GM21526 (cell line): ENCODE data around the gene CTPS1.

Experiments
- ATAC-seq: cut with Tn5 transposase; IDR thresholded peaks from one replicate; pipeline ENCODE4 v1.9.1; 2021; ENCODE audit warnings: moderate library complexity; ENCODE audit not compliant: unreplicated experiment, low FRiP score

CTPS1 gene

DNA sequence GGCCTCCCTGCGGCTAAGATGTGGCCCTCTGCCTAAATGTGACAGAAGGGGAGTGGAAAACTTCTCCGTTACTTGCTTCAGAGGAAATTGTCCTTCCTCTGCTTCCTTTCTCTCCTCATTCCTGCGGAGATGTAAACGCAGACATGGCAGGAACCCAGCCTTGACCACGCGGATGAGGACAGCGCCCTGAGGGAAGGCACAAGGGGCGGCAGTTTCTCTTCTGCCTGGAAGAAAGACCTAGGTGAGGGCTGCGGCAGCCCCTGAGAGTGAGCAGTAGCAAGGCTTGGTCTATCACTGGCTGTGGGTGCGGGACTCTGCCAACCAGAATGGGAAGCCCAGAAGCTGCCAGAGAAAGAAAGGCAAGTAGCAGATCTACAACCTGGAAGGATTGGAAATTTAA lies 14.0 kb upstream of the CTPS1 start:
- no peak for ATAC-seq

DNA sequence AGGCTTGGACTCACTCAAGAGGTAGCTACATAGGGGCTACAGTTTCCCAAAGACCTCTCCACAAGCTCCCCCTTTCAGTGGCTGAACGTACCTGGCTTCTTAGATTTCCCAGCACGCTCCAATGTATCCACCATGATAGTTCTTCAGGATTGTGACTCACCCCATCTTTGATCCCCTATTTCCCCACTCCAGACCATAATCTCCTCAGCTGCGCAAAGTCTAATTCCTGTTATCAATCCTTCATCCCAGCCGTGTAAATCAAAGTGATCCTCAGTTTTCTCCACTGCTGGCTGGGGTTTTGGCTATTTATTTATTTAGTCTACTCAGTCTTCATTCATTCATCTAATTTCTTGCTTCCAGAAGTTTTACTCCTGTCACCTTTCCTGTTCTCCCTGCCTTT lies 13.1 kb upstream of the CTPS1 start:
- no peak for ATAC-seq

DNA sequence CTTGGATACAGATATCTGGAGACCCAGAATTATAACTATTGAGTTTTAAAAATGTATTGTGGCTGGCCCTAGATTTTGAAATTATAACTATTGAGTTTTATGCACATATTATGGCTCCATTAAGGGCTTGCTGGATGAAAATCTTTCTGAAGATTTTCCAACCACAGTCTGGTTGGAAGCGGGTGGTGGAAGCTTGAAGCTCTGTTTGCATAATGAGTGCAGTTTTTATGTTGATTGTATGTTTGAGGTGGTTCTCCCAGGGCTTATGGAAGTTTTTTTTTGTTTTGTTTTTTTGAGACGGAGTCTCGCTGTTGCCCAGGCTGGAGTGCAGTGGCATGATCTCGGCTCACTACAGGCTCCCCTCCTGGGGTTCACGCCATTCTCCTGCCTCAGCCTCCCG lies 10.1 kb upstream of the CTPS1 start:
- no peak for ATAC-seq

DNA sequence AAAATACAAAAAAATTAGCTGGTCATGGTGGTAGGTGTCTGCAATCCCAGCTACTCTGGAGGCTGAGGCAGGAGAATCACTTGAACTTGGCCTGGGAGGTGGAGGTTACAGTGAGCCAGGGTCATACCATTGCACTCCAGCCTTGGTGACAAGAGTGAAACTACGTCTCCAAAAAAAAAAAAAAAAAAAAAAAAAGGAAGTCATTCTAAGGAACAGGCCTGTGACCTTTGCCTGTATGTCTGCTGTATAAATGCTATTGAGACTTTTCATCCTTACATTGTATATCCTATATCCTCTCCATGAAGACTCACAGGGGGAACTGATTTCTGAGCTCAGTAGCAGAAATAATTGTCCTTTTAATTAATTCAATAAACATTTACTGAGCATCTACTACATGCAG lies 7.5 kb upstream of the CTPS1 start:
- ATAC-seq: no peak

DNA sequence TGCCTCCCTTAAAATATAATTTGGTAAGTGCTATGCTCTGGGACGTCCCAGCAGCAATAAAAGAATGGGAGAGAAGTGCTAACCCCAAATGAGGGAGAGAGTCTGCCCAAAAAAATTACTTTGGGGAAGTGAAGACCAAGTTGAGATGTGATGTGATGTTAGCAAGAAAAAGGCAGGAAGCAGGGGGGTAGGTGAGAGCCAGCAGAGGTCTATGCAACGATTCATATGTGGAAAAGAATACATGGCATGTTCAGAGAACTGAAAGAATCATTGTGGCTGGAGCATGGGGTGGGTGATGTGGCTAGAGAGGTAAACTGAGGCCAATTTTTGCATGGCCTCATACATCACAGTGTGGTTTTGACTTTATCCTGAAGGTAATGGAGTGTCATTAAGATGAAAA lies 5.6 kb upstream of the CTPS1 start:
- no peak for ATAC-seq

DNA sequence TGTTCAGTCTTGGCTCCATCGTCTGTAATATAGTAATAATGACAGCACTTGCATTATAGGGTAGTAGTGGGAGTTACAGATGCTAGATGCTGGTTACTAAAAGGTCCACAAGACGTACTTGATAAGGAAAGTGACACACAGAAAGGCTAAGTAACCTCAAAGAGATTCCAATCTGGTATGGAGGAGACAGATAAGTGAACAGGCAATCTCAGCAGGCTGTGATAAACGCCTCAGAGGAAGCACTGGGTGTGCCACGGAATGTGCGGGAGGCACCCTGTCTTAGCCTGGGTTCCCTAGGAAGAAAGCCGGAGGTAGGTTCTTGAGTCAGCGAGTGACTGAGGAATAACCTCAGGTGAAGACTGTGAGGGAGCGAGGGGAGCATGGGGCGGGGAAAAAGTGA lies 4.6 kb upstream of the CTPS1 start:
- no peak for ATAC-seq

DNA sequence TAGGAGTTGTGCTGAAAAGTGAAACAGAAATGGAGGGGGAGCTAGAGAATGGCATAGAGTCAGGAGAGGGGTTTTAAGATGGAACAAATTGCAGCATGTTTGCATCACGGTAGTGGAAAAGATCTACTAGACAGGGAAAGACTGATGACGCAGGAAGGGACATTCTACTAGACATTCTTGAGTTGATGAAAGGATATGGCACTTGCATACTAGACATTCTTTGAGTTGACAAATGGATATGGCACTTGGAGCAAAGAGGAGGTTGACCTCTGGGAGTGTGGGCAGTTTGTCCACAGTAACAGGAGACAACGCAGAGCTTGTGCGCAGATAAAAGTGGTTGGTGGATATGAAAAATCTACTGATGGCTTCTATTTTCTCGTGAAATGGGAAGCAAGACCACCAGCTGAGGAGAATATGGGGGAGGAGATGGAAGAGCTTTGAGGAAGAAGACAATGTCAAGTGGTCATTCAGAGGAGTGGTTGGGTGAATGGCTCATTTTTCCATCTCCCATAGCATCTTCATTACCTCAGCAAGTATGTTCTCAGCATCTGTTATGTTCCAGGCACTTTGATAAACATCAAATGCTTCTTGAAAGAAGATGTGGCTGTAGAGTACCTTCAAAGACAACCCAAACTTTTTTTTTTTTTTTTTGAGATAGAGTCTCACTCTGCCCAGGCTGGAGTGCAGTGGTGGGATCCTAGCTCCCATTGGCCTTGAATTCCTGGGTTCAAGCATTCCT lies 2.4 kb upstream of the CTPS1 start:
- no peak for ATAC-seq

DNA sequence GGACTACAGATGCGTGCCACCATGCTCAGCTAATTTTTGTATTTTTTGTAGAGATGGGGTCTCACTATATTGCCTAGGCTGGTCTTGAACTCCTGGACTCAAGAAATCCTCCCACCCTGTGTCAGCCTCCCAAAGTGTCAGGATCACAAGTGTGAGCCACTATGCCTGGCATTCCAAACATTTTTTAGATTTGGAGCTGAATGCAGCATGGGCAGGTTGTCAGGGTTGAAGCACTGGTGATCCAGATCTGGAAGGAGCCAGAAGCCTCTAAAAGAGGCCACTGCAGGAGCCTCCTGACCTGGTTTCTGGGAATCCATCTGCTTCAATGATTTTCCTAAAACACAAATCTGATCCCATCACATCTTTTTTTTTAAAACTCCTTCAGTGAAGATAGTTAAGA lies 1.8 kb upstream of the CTPS1 start:
- ATAC-seq: no peak

DNA sequence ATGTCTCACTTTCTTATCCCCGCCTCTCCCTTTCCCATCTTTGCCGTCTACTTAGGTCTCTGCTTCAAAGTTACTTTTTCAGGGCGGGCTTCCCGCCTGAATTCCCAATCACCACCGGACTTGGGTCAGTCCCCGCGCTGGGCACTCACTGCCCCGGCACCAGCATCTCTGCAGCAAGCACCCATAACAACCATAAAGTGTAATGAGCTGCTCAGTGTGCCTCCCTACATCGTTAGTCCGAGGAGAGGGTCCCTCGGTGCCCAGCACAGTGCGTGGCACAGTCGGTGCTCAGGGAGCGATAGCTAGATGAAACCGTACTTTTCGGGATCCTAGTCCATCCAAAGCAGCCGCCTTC lies 633 bp upstream of the CTPS1 start:
- ATAC-seq: no peak

DNA sequence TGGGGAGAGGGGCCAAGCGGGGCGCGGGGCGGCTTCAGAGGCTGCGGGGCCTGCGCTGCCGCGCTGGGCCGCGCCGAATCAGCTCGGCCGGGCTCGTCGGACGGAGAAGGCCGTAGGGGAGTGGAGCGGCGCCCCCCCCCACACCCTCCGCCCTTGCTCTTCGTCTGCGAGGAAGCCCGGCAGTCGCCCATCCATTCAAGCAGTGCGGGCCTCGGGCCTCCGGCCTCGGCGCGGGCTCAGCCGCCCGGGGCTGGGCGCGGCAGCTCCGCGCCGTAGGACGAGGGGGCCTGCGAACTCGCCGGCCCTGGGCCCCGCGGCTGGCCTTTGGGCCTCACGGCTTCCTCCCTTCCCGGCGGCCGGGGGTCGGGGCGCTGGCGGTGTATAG lies 564 bp downstream of the CTPS1 start:
- no peak for ATAC-seq

DNA sequence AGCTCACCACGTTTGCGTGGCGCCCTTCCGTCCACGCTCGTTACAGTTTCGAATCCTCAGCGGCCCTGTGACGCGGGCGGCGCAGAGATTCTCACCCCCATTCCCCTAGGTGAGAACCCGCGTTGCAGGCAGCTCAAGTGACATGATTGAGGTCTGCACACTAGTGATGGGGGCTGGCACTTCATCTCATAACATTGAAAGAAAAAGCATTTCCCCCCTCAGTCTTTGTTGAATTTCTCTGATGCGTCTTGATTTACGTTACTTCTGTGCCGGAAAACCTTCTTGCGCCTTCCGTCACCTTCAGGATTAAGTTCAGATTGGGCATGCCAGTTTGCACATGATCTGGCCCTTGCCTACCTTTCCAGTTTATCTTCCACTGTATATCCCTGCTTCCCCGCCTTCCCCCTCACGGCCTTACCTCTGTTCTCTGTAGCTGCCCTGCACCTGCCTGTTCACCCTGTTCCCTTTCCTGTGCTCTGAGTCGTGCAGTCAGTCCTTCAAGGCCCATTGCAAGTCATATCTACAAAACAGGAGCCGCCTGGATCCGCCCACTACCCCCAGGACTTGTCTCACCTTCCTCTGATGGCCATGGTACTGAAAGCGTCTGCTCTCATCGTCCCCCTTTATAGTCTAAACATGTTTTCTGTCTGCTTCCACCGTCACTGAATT lies 1.1 kb downstream of the CTPS1 start:
- peak; percentile 18 for ATAC-seq

DNA sequence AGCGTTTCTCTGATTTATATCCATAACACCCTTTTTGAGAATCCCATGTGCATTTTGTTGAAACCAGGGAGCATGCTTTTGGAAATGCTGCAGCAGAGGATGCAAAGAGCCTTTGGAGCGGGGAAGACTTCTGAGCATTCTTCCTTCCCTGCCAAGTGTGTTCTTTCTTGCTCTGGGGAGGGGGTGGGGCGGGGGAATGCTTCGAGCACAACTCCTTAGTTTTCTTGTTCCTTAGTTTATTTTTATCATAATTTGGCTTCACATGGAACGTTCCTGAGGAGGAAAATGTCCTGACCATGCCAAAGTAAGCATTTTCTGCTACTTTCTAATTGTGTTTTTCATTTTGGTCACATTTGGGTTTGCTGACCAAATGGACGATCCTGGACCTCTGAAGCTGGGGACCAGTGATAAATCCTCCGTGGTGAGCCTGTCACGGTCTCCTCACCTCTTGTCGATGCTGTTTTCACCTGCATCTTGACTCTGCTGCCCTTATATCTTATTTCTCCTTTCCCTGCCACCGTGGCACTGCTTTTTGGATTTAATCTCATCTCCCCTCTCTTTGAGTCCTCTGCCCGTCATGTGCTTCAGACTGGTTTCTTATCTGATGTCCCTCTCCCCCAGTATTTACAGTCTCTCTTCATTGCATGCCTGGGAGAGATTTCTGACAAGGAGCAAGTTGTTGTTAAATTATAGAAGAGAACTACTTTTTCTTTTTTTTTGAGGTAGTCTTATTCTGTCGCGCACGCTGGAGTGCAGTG lies 2.4 kb downstream of the CTPS1 start:
- ATAC-seq: no peak

DNA sequence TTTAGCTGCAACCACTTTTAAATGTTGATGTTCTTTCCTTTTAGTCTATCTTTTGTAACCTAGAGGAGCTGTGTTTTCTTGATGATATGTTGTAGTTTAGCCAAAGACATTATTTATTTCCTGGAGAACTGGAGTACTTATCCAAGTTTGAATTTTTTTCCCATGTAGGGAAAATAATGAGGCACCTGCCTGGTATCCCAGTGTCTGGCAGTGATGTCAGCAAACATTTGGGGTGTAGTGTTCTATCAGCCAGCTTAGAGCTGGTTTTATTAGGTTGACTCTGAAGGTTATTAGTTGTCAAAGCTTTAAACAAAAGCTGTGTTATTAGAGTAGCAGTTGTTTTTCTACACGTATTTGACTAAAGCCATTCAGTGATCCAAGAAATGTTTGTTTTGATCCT lies 3.2 kb downstream of the CTPS1 start:
- no peak for ATAC-seq

DNA sequence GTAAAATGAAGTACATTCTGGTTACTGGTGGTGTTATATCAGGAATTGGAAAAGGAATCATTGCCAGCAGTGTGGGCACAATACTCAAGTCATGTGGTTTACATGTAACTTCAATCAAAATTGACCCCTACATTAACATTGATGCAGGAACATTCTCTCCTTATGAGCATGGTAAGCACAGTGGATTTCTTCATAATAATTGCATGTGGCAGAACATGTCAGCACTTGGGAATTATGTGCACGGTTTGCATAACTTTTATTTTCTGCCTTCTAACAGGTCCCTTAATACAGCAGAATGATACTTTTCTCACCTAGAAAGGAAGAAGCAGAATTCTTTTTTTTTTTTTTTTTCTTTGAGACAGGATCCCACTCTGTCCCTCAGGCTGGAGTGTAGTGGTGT lies 3.8 kb downstream of the CTPS1 start:
- ATAC-seq: no peak

DNA sequence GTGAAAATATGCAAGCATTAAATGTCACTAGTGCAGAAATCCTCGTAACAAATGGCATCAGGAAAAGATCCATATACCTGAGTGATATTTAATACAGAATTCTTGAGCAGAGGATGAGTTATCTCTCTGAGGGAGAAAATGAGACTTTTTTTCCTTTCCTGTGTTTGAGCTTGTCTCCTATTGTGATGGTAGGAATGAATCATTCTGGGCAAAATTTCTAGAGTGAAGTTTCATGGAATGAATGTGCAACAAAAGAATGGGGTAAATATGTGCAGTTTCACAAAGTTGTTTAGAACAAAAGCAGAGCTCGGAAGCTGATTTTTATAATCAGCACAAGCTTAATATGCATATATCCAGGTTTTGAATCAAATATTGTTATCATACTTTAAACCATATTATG lies 4.6 kb downstream of the CTPS1 start:
- no peak for ATAC-seq

DNA sequence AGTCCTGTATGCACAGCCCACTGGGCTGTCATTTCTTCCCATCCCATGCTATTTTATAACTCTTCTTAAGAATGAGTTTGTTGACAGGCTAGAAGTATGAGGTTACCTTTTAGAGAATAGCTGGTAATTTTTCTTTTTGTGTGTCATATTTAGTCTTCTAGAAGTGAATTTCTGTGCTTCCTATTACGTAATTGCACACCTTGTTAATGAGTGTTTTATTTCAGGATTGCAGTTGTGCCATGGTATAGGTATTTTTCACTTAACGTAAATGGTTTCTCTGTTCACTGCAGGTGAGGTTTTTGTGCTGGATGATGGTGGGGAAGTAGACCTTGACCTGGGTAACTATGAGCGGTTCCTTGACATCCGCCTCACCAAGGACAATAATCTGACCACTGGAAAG lies 5.0 kb downstream of the CTPS1 start:
- ATAC-seq: no peak

DNA sequence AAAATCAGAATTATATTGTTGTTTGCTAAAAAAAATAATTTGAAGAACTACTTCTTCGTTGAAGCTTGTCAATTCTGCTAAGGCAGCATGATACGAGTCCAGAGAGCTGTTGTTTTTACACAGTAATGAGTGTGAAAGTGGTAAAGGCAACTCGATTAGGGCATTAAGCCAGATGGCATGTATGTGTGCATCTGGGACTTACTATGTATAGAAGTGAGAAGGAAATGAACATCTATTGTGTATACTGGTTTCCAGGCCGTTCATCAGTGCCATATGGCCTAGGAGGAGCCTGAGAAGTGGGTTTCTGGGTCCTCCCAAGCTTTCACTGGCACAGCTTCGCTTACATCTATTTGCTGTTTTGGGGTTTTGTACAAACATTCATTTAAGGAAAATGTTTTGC lies 5.7 kb downstream of the CTPS1 start:
- no peak for ATAC-seq

DNA sequence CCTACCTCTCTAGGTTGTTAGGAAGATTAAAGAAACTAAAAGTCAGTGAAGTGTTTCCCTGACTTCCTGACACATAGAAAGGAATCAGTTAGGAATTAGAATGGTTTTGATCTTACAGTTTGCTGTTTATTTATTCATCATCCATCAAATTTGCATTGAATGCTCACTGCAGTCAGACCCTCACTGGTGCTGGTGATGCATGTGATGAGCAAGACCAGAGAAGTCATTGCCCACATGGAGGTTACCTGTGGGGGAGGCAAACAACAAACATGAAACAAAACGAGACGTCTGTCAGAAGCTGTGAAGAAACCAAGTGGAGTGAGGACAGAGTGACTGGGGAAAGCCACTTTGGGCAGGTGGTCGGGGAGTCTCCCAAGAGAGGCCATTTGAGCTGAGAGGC lies 6.4 kb downstream of the CTPS1 start:
- ATAC-seq: no peak

DNA sequence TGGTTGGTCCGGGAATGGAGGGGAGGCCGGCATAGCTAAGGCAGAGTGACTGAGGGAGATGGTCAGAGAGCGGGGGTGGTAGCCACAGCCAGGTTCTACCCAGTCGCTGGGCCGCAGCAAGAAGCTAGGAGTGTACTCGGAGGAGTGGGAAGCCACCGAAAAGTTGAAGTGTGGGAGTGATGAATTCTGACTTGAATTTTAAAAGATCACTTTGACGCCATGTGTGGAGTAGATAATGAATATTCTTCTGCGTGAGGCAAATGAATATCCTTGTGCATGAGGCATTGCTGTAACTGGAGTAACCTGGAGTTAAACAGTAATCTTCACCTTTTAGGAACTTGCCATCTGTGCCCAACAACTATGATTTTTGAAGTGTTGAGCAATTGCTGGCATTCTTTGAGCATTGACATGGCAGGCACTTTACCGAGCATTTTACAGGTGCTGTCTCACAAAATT lies 6.9 kb downstream of the CTPS1 start:
- ATAC-seq: no peak

DNA sequence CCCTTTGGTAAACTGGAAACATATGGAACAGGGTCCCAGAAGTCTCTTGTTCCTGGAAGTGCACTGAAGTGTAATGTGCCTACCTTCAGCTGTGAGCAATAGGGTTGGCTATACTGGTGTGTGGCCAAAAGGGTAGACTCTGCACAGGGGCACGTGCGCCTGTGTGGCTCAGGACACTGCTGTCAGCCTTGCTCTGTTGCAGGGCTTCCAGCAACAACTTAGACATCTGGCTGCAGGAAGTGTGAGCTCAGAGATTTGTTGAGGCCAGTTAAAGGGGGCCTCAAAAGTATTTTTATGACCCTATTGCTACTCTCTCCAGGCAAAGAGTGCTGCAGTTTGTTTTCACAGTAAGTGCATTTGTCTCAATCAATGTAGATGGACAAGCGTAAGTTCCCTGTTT lies 7.5 kb downstream of the CTPS1 start:
- no peak for ATAC-seq

DNA sequence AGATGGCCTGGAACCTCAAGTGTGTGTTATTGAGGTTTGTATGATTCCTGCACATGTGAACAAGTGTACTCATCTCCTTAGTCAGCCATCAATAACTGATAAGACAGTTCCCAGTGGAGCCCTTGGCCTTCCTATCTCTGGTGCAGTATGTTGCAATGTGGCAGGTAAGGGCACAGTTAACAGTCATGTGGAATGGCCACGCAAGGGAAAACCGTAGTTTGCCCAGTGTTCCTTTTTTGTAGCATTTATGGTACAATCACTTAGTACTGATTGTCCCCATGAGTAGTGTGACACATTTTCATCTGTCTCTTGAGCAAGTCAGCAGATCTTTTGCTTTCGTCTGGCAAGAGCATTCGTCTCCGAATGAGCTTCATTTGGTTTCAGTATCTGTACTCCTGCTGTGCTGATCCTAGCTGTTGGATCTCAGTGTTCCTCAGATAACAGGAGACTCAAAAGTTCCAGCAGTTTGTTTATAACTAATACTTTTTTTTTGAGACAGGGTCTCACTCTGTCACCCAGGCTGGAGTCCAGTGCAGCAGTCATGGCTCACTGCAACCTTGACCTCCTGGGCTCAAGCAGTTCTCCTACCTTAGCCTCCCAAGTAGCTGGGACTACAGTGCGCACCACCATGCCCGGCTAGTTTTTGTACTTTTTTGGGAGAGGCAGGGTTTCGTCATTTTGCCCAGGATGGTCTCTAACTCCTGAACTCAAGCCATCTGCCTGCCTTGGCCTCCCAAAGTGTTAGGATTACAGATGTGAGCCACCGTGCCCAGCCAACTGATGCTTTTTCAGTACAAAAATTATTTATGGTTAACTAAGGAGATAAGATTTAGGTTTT lies 8.2 kb downstream of the CTPS1 start:
- ATAC-seq: no peak
